DMS114 treated with DMSO at 0.1 percent for 48 hours (cell line): ENCODE measurements around the gene SUV39H1.
"Not testable (repeated sequence)": the region's sequence is repeated elsewhere in the genome, so short reads cannot be mapped to it uniquely, and the experiment has no call there.

Experiments used
- DNase-seq: peaks from one replicate; lab custom pipeline; 2025; ENCODE audit not compliant: unreplicated experiment; lab: John Stamatoyannopoulos, UW

The SUV39H1 gene

GRCh38 chrX:48696301-48696908 lies at the start of gene SUV39H1:
SUV39H1 (plus strand) TSS chrX:48696734; CDS start chrX:48696785, 51 bp downstream.
- peak; percentile 65 for DNase-seq

- peak; percentile 37 for DNase-seq
Observed at GRCh38 chrX:48648336-48648751, 48.2 kb upstream of the SUV39H1 start.

- no peak for DNase-seq
Observed at GRCh38 chrX:48649102-48649501, 47.4 kb upstream of the SUV39H1 start.

GRCh38 chrX:48652055-48652579 lies 44.4 kb upstream of the SUV39H1 start:
- DNase-seq, result not testable (repeated sequence)

GRCh38 chrX:48654746-48655145 lies 41.8 kb upstream of the SUV39H1 start:
- not testable (repeated sequence) for DNase-seq

- not testable (repeated sequence) for DNase-seq
Observed at GRCh38 chrX:48659686-48660085, 36.8 kb upstream of the SUV39H1 start.

- no peak for DNase-seq
Observed at GRCh38 chrX:48663241-48663640, 33.3 kb upstream of the SUV39H1 start.

GRCh38 chrX:48664156-48664555 lies 32.4 kb upstream of the SUV39H1 start:
- DNase-seq, result no peak

- DNase-seq, result no peak
Observed at GRCh38 chrX:48665991-48666390, 30.5 kb upstream of the SUV39H1 start.

GRCh38 chrX:48666649-48667048 lies 29.9 kb upstream of the SUV39H1 start:
- DNase-seq, result no peak

GRCh38 chrX:48667509-48667908 lies 29.0 kb upstream of the SUV39H1 start:
- no peak for DNase-seq

GRCh38 chrX:48668187-48668586 lies 28.3 kb upstream of the SUV39H1 start:
- not testable (repeated sequence) for DNase-seq

- peak; percentile 79 for DNase-seq
Observed at GRCh38 chrX:48676106-48676892, 20.2 kb upstream of the SUV39H1 start.

GRCh38 chrX:48676893-48677270 lies 19.7 kb upstream of the SUV39H1 start:
- no peak for DNase-seq

- no peak for DNase-seq
Observed at GRCh38 chrX:48677516-48677915, 19.0 kb upstream of the SUV39H1 start.

- not testable (repeated sequence) for DNase-seq
Observed at GRCh38 chrX:48680467-48680866, 16.1 kb upstream of the SUV39H1 start.

GRCh38 chrX:48680925-48681324 lies 15.6 kb upstream of the SUV39H1 start:
- not testable (repeated sequence) for DNase-seq

GRCh38 chrX:48681539-48682183 lies 14.9 kb upstream of the SUV39H1 start:
- DNase-seq, result no peak

- not testable (repeated sequence) for DNase-seq
Observed at GRCh38 chrX:48682795-48683194, 13.7 kb upstream of the SUV39H1 start.

- no peak for DNase-seq
Observed at GRCh38 chrX:48683411-48683982, 13.0 kb upstream of the SUV39H1 start, which contains the start of gene WAS. WAS (plus strand) TSS chrX:48683799; CDS start chrX:48683854, 55 bp downstream.

- no peak for DNase-seq
Observed at GRCh38 chrX:48684134-48684533, 12.4 kb upstream of the SUV39H1 start.
